GM12892 (cell line): ENCODE measurements around the gene OXER1.

Experiments used
- POLR2A ChIP-seq: IDR thresholded peaks from 2 replicates; pipeline ENCODE4 v1.6.1; 2011; ENCODE audit warnings: low read depth, low read length, control low read depth
- POLR2AphosphoS5 ChIP-seq: IDR thresholded peaks from 2 replicates; pipeline ENCODE4 v1.6.1; 2011; ENCODE audit warnings: low read depth, low read length, control low read depth

DNA sequence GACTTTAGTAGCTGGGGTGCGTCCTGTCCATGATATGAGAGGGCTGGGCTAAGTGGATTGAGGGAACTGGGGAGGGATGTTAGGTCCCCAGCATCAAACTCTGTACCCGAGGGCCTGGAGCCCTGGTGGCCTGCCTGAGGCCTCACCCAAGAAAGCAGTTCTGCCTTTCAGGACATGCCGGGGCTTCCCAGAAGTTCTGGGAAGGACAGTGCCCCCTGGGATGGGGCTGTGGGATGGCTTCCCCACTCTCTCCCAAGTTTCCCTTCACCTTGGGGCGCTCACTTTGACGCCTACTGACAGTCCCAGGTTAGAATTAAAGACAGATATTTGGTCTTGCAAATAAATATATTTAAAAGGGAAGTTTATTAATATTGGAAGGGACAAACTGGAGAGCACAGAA lies 1.8 kb downstream of the OXER1 start:
- TF ChIP-seq POLR2A: no peak
- no peak for TF ChIP-seq POLR2AphosphoS5
